GM12878 (cell line): Measurements from ENCODE around the gene CENPW. TPM values are rescaled to one million over a fixed set of nuclear protein-coding genes. Genes with fewer than 3 reads are reported as not detected.

ENCODE experiments used
- ATAC-seq: fragments of 200-7000 bp; cut with Tn5 transposase; 3 replicates; pipeline ENCODE4 v1.9.1; 2020; ENCODE audit warnings: mild to moderate bottlenecking, moderate library complexity
- BruUV-seq: library from RNA; stranded (reverse); fragments of 400-500 nt; replicated peaks from 2 replicates; lab custom pipeline; 2021; lab: Mats Ljungman, UMichigan
- CTCF ChIA-PET: fragments of 300-600 bp; sonication (Branson Sonifier 250); formaldehyde crosslinking; extraction: SDS; loops from one replicate; lab custom pipeline; 2021; ENCODE audit warnings: inconsistent platforms; lab: Yijun Ruan, JAX
- POLR2A ChIA-PET: fragments of 350-600 bp; formaldehyde crosslinking; extraction: SDS; loops from one replicate; lab custom pipeline; 2021; ENCODE audit warnings: inconsistent platforms; lab: Charles Lee
- RAD21 ChIA-PET: fragments of 300-600 bp; sonication (Branson Sonifier 250); formaldehyde crosslinking; loops from one replicate; lab custom pipeline; 2023; ENCODE audit warnings: antibody characterized with exemption; ENCODE audit not compliant: unreplicated experiment; lab: Charles Lee
- SMC1A ChIA-PET: fragments of 300-600 bp; sonication (Branson Sonifier 250); formaldehyde crosslinking; loops from one replicate; lab custom pipeline; 2023; ENCODE audit not compliant: unreplicated experiment, uncharacterized antibody; lab: Charles Lee
- DNase-seq: peaks from one replicate; pipeline ENCODE4 v3.0.0-alpha.2; 2011; ENCODE audit warnings: low read depth, low spot score
- FAIRE-seq: peaks from 3 replicates; lab custom pipeline; 2011; peaks lifted over from hg19 to GRCh38; lab: Jason Lieb, UNC
- H2AFZ ChIP-seq: 2 replicates; pipeline ENCODE4 v1.6.0; 2011; ENCODE audit warnings: low read depth, low read length, control low read depth; ENCODE audit not compliant: control insufficient read depth
- H3K27ac ChIP-seq: 2 replicates; pipeline ENCODE4 v1.5.1; 2011; ENCODE audit warnings: control low read depth; ENCODE audit not compliant: control insufficient read depth, insufficient read depth
- H3K27me3 ChIP-seq, 2 experiments: replicated peaks in 1 of 2; 2 replicates each; pipeline versions ENCODE4 v1.6.0 to v1.6.1; 2011; ENCODE audit warnings: low read length in 1 of 2; ENCODE audit not compliant: control insufficient read depth in 2 of 2, insufficient read depth in 2 of 2
- H3K36me3 ChIP-seq, 2 experiments: 2 replicates each; pipeline ENCODE4 v1.5.1; 2011; ENCODE audit warnings: low read length in 1 of 2; ENCODE audit not compliant: control insufficient read depth in 2 of 2, insufficient read depth in 2 of 2
- H3K4me1 ChIP-seq: 2 replicates; pipeline ENCODE4 v1.6.1; 2011; ENCODE audit warnings: mild to moderate bottlenecking, low read length, moderate library complexity, mixed read lengths; ENCODE audit not compliant: control insufficient read depth, insufficient read depth
- H3K4me2 ChIP-seq: 2 replicates; pipeline ENCODE4 v1.6.0; 2011; ENCODE audit warnings: control low read depth; ENCODE audit not compliant: control insufficient read depth, insufficient read depth
- H3K4me3 ChIP-seq: fragments of 200-600 bp; sonication (generic); 2 replicates; pipeline ENCODE4 v1.5.1; 2016
- H3K79me2 ChIP-seq: 2 replicates; pipeline ENCODE4 v1.6.0; 2011; ENCODE audit warnings: low read length; ENCODE audit not compliant: control insufficient read depth, insufficient read depth
- H3K9ac ChIP-seq: 2 replicates; pipeline ENCODE4 v1.8.0; 2011; ENCODE audit warnings: low read length, control low read depth, mixed read lengths; ENCODE audit not compliant: control insufficient read depth, insufficient read depth
- H3K9me3 ChIP-seq: replicated peaks from 3 replicates; pipeline ENCODE4 v1.5.1; 2011; ENCODE audit warnings: mild to moderate bottlenecking, low read length; ENCODE audit not compliant: control insufficient read depth, insufficient read depth
- H4K20me1 ChIP-seq: 2 replicates; pipeline ENCODE4 v1.6.0; 2011; ENCODE audit not compliant: control insufficient read depth, insufficient read depth
- FOS ChIP-seq: IDR thresholded peaks from 3 replicates; pipeline ENCODE4 v1.6.1; 2011; ENCODE audit warnings: borderline replicate concordance; ENCODE audit not compliant: insufficient read length; ENCODE audit errors: extremely low read depth
- MLLT1 ChIP-seq: fragments of 450-650 bp; IDR thresholded peaks from 2 replicates; pipeline ENCODE4 v1.6.1; 2016; ENCODE audit warnings: mild to moderate bottlenecking
- MYC ChIP-seq: IDR thresholded peaks from 2 replicates; pipeline ENCODE4 v1.6.1; 2011; ENCODE audit warnings: mild to moderate bottlenecking, low read length, moderate library complexity, inconsistent platforms; ENCODE audit not compliant: insufficient read depth, insufficient replicate concordance, insufficient read length, severe bottlenecking
- RELB ChIP-seq: fragments of 450-650 bp; IDR thresholded peaks from 2 replicates; pipeline ENCODE4 v1.6.1; 2017; ENCODE audit warnings: low read depth, mild to moderate bottlenecking, moderate library complexity
- STAT3 ChIP-seq: IDR thresholded peaks from 2 replicates; pipeline ENCODE4 v1.6.1; 2011; ENCODE audit warnings: low read depth, low read length, improper control_type of control experiment
- WGBS: methylation state at CpG from one replicate; pipeline ENCODE4 v1.1.6; 2016; ENCODE audit warnings: low lambda C conversion rate; ENCODE audit not compliant: insufficient replicate concordance, insufficient coverage; ENCODE audit errors: missing lambda C conversion rate; 5-methylcytosine and 5-hydroxymethylcytosine counted together
- in situ Hi-C: fragments of 300-500 bp; cut with MboI; formaldehyde crosslinking; loops from 9 replicates; pipeline ENCODE4 v1.14.3; 2018; ENCODE audit warnings: mixed read lengths
- intact Hi-C: fragments of 100-400 bp; cut with micrococcal nuclease; formaldehyde crosslinking; loops from one replicate; pipeline ENCODE4 v1.14.2; 2022; ENCODE audit not compliant: unreplicated experiment
- polyA plus RNA-seq, 11 experiments: library from polyadenylated mRNA; depleted of rRNA in 4 of 11; unstranded in 6 of 11; stranded (reverse) in 5 of 11; fragments of >200 nt; fragmentation: Nextera tagmentation in 4 of 11; fragmentation: Illumina TruSeq in 1 of 11; extraction: Ambion mirVana in 4 of 11; extraction: Trizol in 1 of 11; gene quantifications; 1 replicate in 1 of 11; 2 replicates in 10 of 11; pipeline versions ENCODE4 v1.2.1 to v1.2.3, GENCODE V29; 2011 to 2016; ENCODE audit warnings: inconsistent platforms in 2 of 11, missing spikeins in 2 of 11, low read depth in 1 of 11
- total RNA-seq, 4 experiments: library from RNA; depleted of rRNA in 3 of 4; stranded (reverse); fragments of >200 nt in 3 of 4; fragmentation: Illumina TruSeq in 1 of 4; extraction: Trizol in 1 of 4; gene quantifications; 2 replicates each; pipeline versions ENCODE4 v1.2.1 to v1.2.3, GENCODE V29; 2013 to 2021

Gene CENPW
- total and polyA plus RNA-seq, 10 of the 15 experiments (the other 5 are each of a cell fraction or from before 2014, with no cell fraction given): 27.2 to 283 (median 66.8) TPM

GRCh38 chr6:126307849-126308248 is 32.1 kb upstream of the CENPW start:
- Histone ChIP-seq H3K4me2 (no peak overlapping the region), H3K4me1 (no peaks in the 10 kb centered on the region), H3K79me2 (no peaks in the 10 kb centered on the region), H3K27ac (no peak overlapping the region), H3K27me3 (no peaks in the 10 kb centered on the region), H4K20me1 (no peaks in the 10 kb centered on the region), H3K9ac (no peak overlapping the region), H2AFZ (no peak overlapping the region), H3K36me3 (no peaks in the 10 kb centered on the region), H3K9me3 (no peaks in the 10 kb centered on the region), H3K4me3 (no peak overlapping the region)
- FAIRE-seq (no peak), ATAC-seq (no peak), DNase-seq (no peak)
- in situ Hi-C loops (no loop called here), intact Hi-C loops (loop anchor here (10.0 kb wide), 1 partner anchor 273 kb away; no protein-coding TSS in a partner anchor)
- RAD21 ChIA-PET: no interaction called here
- SMC1A ChIA-PET: interaction anchor here (0.6 kb wide), 1 partner anchor 633 kb away, joined by 3 read pairs; no protein-coding TSS in a partner anchor
- no TSS peak for BruUV-seq
- POLR2A ChIA-PET: no interaction called here
- TF ChIP-seq STAT3 (no peak), RELB (no peak), MYC (no peak), FOS (no peak), MLLT1 (no peak)
- CTCF ChIA-PET: no interaction called here
- 72% methylated on average over 2 of the region's 2 CpGs for WGBS
